GM12801 (cell line): ENCODE results near the gene THRA.

Experiments used
- CTCF ChIP-seq: IDR thresholded peaks from one replicate; pipeline ENCODE4 v1.5.1; 2011; ENCODE audit warnings: control low read depth; ENCODE audit not compliant: insufficient read length; ENCODE audit errors: extremely low read depth

The THRA gene

GRCh38 chr17:40058186-40058784, 4.5 kb upstream of the THRA start:
- no peak for TF ChIP-seq CTCF

GRCh38 chr17:40058865-40059264, 3.9 kb upstream of the THRA start:
- no peak for TF ChIP-seq CTCF

- no peak for TF ChIP-seq CTCF
These were observed 2.9 kb upstream of the THRA start for GRCh38 chr17:40059729-40060475.

DNA sequence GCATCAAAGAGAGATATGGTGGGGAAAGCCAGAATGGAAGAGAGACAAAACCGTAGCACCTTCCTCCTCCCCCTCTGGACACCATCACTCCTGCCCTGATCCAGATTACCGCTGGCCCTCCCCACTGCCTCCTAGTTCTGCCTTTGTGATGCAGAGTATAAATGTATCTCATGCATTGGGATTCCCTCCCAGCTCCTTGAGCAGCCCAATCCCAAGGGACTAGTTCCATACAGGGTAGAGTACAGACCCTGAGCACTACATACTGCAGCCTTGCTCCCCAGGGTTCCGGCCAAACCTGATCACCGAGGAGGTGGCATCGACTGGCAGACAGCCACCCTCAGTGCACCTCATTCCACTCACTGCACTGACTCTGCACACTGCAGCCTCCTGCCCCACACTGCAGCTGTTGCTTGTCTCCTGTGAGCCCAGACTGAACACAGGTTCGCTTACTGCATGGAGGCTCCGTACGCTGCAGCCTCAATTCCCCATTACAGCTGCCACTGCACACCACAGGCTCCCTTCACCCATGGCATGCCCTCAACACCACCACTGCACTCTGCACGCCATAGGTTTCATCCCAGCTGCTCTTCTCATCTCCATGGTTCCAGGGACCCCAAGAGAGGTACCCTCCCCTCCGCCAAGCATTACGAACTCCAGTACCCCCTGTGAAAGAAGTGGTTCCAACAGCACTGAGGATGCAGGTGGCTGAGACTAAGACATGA, 1.7 kb upstream of the THRA start:
- no peak for TF ChIP-seq CTCF

- no peak for TF ChIP-seq CTCF
These were observed 1.1 kb upstream of the THRA start for GRCh38 chr17:40061609-40062038.

DNA sequence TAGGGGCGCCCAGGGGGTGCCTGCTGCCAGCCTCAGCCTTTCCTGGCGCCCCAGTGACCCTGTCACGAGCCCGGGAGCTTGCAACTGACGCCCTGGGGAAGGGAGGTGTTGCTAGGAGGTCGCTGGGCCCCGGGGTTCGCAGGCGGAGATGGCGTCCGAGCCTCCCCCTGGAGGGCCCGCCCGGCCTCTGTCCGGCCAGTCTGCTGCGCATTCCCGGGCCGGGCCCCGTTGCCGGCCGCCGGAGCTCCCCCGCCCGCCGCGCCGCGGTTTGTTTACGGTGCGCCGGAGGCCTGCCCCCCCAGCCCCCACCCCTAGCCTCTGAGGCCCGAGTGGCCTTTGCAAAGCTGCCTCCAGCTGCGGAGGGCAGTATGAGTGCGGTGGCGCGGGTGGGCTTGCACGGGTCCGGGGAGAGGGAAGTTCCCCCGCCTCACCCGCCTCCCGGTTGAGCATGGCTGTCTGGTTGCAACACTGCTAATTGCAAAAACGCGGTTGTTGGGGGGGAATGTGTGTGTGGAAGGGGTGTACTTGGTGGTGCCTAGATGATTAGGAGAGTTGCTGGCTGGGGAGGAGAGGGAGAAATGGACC, 514 bp downstream of the THRA start:
- no peak for TF ChIP-seq CTCF

- no peak for TF ChIP-seq CTCF
These were observed 1.3 kb downstream of the THRA start for GRCh38 chr17:40063901-40064531.
